Measurements from ENCODE around the gene KIFAP3. TPM values are rescaled to one million over a fixed set of nuclear protein-coding genes. Genes with fewer than 3 reads are reported as not detected.

The KIFAP3 gene
- total and polyA plus RNA-seq, 2 of the 8 experiments (the other 6 are each of a cell fraction or from before 2014, with no cell fraction given) = 1.3 to 3.2 TPM

DNA sequence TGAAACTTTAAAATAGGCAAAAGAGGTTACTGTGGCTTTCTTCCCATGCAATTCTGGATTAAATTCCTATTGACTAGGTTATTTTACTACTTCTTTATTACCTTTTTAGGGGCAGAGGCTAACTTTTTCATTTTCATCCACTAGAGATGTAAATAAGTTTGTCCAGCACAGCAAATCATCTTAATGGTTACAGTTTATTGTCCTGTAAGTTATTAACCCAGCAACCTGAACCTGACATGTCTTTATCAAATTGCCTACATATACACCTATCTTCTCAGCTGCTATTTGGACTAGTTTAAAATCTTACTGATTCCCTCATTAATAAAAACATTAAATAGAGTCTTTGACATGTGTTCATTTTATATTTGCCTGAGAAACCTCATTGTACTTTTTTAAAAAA lies 173.9 kb downstream of the KIFAP3 start (continued):
- TF ChIP-seq RXRA (IDR thresholded peaks at IDR 0.05; ENCODE audit: insufficient read depth, low read depth, low read length) = no peak
- TF ChIP-seq EP300 (IDR thresholded peaks at IDR 0.05; ENCODE audit: borderline replicate concordance in 1 of 2, low read depth in 2 of 2, low read length in 2 of 2) = no peak
- TF ChIP-seq ZNF274 (IDR thresholded peaks at IDR 0.05; ENCODE audit: borderline replicate concordance, extremely low read depth, low read length) = no peak

Measured in H1 (cell line).